Astrocyte (in vitro differentiated cells and primary cell): Measurements from ENCODE around the gene ATG4D.

Source experiments
- CTCF ChIP-seq: IDR thresholded peaks from 2 replicates; pipeline ENCODE4 v1.5.1; 2011; ENCODE audit warnings: low read depth, mild to moderate bottlenecking, inconsistent platforms, low read length, moderate library complexity; ENCODE audit not compliant: insufficient read depth
- EZH2 ChIP-seq: IDR thresholded peaks from 2 replicates; pipeline ENCODE4 v1.6.1; 2012; ENCODE audit warnings: mild to moderate bottlenecking, low read length, inconsistent platforms; ENCODE audit not compliant: insufficient read depth

GRCh38 chr19:10552510-10553053 lies 8.9 kb downstream of the ATG4D start:
- no peak for TF ChIP-seq CTCF
- TF ChIP-seq EZH2, result no peak
